Colonic mucosa (tissue), 4 donors: ENCODE results near the gene SLC26A4. TPM values are rescaled to one million over a fixed set of nuclear protein-coding genes. Genes with fewer than 3 reads are reported as not detected.

Experiments used
- DNase-seq: peaks from one replicate; pipeline ENCODE4 v3.0.0-alpha.2; 2020
- H3K27ac ChIP-seq: fragments of 200-600 bp; one replicate; pipeline ENCODE4 v1.8.0; 2021
- H3K27me3 ChIP-seq: fragments of 200-600 bp; one replicate; pipeline ENCODE4 v1.8.0; 2021
- H3K36me3 ChIP-seq: fragments of 200-600 bp; one replicate; pipeline ENCODE4 v1.8.0; 2021
- H3K4me1 ChIP-seq: fragments of 200-600 bp; one replicate; pipeline ENCODE4 v1.8.0; 2021; ENCODE audit warnings: mild to moderate bottlenecking
- H3K4me3 ChIP-seq: fragments of 200-600 bp; one replicate; pipeline ENCODE4 v1.8.0; 2021
- H3K9ac ChIP-seq, 2 donors: one replicate each; pipeline ENCODE4 v1.7.0; 2013; ENCODE audit warnings: control low read depth in 2 of 2, low read depth in 2 of 2, low read length in 2 of 2
- H3K9me3 ChIP-seq: fragments of 200-600 bp; one replicate; pipeline ENCODE4 v1.8.0; 2021
- CTCF ChIP-seq: fragments of 200-600 bp; IDR thresholded peaks from one replicate; pipeline ENCODE4 v1.8.0; 2022; ENCODE audit warnings: antibody characterized with exemption, mild to moderate bottlenecking
- intact Hi-C: fragments of 100-400 bp; cut with DNase I; formaldehyde crosslinking; loops from one replicate; pipeline ENCODE4 v1.14.1; 2022
- total RNA-seq, 2 donors: library from RNA; stranded (reverse); fragmentation: NEBNext Ultra II Directional in 1 of 2; extraction: Animal tissue kit (Norgen Biotek cat#: 25700) in 1 of 2; gene quantifications; one replicate each; pipeline ENCODE4 v1.2.1, GENCODE V29; 2021
- donor health status: healthy.
- donor health status: DM: no; HTN: no; CAD: no.
- donor health status: DM: no; HTN: no; CAD: no.

The SLC26A4 gene
- total RNA-seq, 2 donors from 2014 or later: 0.32 to 0.59 TPM

- TF ChIP-seq CTCF: no peak
- Histone ChIP-seq H3K27ac (no peak overlapping the region), H3K4me3 (no peak overlapping the region), H3K36me3 (no peaks in the 10 kb centered on the region), H3K27me3 (no peaks in the 10 kb centered on the region), H3K9me3 (no peaks in the 10 kb centered on the region), H3K4me1 (no peaks in the 10 kb centered on the region), H3K9ac (no peak overlapping the region)
- intact Hi-C loops: no loop called here
- DNase-seq: no peak
Observed at GRCh38 chr7:107680478-107680877, 19.9 kb downstream of the SLC26A4 start.

GRCh38 chr7:107682886-107683285, 22.3 kb downstream of the SLC26A4 start:
- H3K9ac ChIP-seq: no peak overlapping the region
- no peaks in the 10 kb centered on the region for H3K4me1 ChIP-seq
- intact Hi-C loops: no loop called here
- H3K4me3 ChIP-seq: no peak overlapping the region
- no peak for DNase-seq
- H3K27me3 ChIP-seq: no peaks in the 10 kb centered on the region
- no peak overlapping the region for H3K27ac ChIP-seq
- TF ChIP-seq CTCF: no peak
- H3K9me3 ChIP-seq: no peaks in the 10 kb centered on the region
- no peaks in the 10 kb centered on the region for H3K36me3 ChIP-seq

GRCh38 chr7:107684287-107684686, 23.7 kb downstream of the SLC26A4 start:
- intact Hi-C loops: no loop called here
- no peaks in the 10 kb centered on the region for H3K4me1 ChIP-seq
- H3K4me3 ChIP-seq: no peak overlapping the region
- no peaks in the 10 kb centered on the region for H3K27me3 ChIP-seq
- no peak for DNase-seq
- H3K27ac ChIP-seq: no peak overlapping the region
- H3K36me3 ChIP-seq: no peaks in the 10 kb centered on the region
- H3K9ac ChIP-seq: no peak overlapping the region
- no peaks in the 10 kb centered on the region for H3K9me3 ChIP-seq
- no peak for TF ChIP-seq CTCF

- no peaks in the 10 kb centered on the region for H3K36me3 ChIP-seq
- H3K27ac ChIP-seq: no peak overlapping the region
- DNase-seq: no peak
Observed at GRCh38 chr7:107684947-107685463, 24.4 kb downstream of the SLC26A4 start.

GRCh38 chr7:107686816-107687387, 26.3 kb downstream of the SLC26A4 start:
- H3K9ac ChIP-seq: no peak overlapping the region
- H3K4me1 ChIP-seq: no peaks in the 10 kb centered on the region
- no peaks in the 10 kb centered on the region for H3K36me3 ChIP-seq
- TF ChIP-seq CTCF: no peak
- H3K27me3 ChIP-seq: no peaks in the 10 kb centered on the region
- H3K4me3 ChIP-seq: no peak overlapping the region
- no peak overlapping the region for H3K27ac ChIP-seq
- DNase-seq: no peak
- intact Hi-C loops: no loop called here
- no peaks in the 10 kb centered on the region for H3K9me3 ChIP-seq

More at GRCh38 chr7:107684947-107685463, 24.4 kb downstream of the SLC26A4 start:
- H3K4me3 ChIP-seq: no peak overlapping the region
- no peaks in the 10 kb centered on the region for H3K27me3 ChIP-seq
- TF ChIP-seq CTCF: no peak
- no peak overlapping the region for H3K9ac ChIP-seq
- no peaks in the 10 kb centered on the region for H3K9me3 ChIP-seq
- intact Hi-C loops: no loop called here
- H3K4me1 ChIP-seq: no peaks in the 10 kb centered on the region
